HFFc6 (cell line): ENCODE results near the gene AMMECR1. TPM values are rescaled to one million over a fixed set of nuclear protein-coding genes. Genes with fewer than 3 reads are reported as not detected.
A peak's percentile ranks its signal among the peaks of the same experiment; 100 is the strongest.

Experiments
- DNase-seq: peaks from one replicate; pipeline ENCODE4 v3.0.0-alpha.2; 2018
- H3K27ac Mint-ChIP-seq: 2 replicates; pipeline ENCODE4 v1.8.0; 2020; ENCODE audit warnings: mild to moderate bottlenecking, mixed read lengths
- H3K27me3 Mint-ChIP-seq: 2 replicates; pipeline ENCODE4 v1.8.0; 2021; ENCODE audit warnings: mild to moderate bottlenecking, moderate library complexity, mixed read lengths; ENCODE audit not compliant: insufficient read depth
- H3K36me3 Mint-ChIP-seq: 2 replicates; pipeline ENCODE4 v1.8.0; 2021; ENCODE audit warnings: low read depth, mixed read lengths
- H3K4me1 Mint-ChIP-seq: 2 replicates; pipeline ENCODE4 v1.8.0; 2020; ENCODE audit warnings: low read depth, mixed read lengths
- H3K4me3 Mint-ChIP-seq: 2 replicates; pipeline ENCODE4 v1.8.0; 2020; ENCODE audit warnings: mild to moderate bottlenecking, moderate library complexity, mixed read lengths
- H3K9me3 Mint-ChIP-seq: 2 replicates; pipeline ENCODE4 v1.8.0; 2020; ENCODE audit warnings: mild to moderate bottlenecking, mixed read lengths
- CTCF ChIP-seq: fragments of 200-600 bp; sonication (generic); IDR thresholded peaks from 2 replicates; pipeline ENCODE4 v1.5.0; 2021; ENCODE audit warnings: antibody characterized with exemption, mild to moderate bottlenecking
- total RNA-seq, 6 experiments: library from RNA; stranded (reverse); fragmentation: NEBNext Ultra II Directional; extraction: Animal tissue kit (Norgen Biotek cat#: 25700); gene quantifications; 2 replicates in 1 of 6; 3 replicates in 5 of 6; pipeline ENCODE4 v1.2.3, GENCODE V29; 2021

The AMMECR1 gene
- total RNA-seq, 6 experiments from 2014 or later = 10.1 to 13.4 (median 11.7) TPM

- no peak for TF ChIP-seq CTCF
- Mint-ChIP-seq H3K27ac (no peak overlapping the region), H3K27me3 (no peaks in the 10 kb centered on the region), H3K4me3 (no peak overlapping the region), H3K9me3 (peaks cover 5% of the 10 kb centered on the region; the same call in 1 of the 2 replicates), H3K4me1 (peaks cover 26% of the 10 kb centered on the region), H3K36me3 (peaks cover 11% of the 10 kb centered on the region; the same call in 1 of the 2 replicates)
- DNase-seq = no peak
Measured at GRCh38 chrX:110228453-110228852, 89.4 kb downstream of the AMMECR1 start.

DNA sequence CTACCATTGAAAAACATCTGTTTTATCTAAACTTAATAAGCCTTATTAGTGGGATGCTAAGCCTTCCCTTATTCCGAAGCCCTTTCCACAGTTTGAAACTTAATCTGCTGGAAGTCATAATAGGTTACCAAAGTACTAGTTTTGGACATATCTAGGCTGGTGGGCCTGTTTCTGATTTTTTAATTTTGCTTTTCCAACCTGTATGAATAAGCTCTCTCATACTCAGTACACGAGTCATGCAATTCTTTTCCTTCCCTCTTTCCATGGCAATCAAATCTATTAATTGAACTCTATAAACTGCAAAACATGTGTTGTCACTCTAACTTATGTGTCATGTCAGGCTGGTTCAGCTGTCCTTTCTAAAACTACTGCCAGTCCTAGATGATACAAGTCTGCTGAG lies 91.0 kb downstream of the AMMECR1 start:
- H3K27me3 Mint-ChIP-seq = no peaks in the 10 kb centered on the region
- peaks cover 5% of the 10 kb centered on the region; the same call in 1 of the 2 replicates for H3K9me3 Mint-ChIP-seq
- no peak for TF ChIP-seq CTCF
- H3K36me3 Mint-ChIP-seq = peaks cover 11% of the 10 kb centered on the region; the same call in 1 of the 2 replicates
- H3K4me1 Mint-ChIP-seq = peaks cover 26% of the 10 kb centered on the region
- H3K27ac Mint-ChIP-seq = peak overlapping the region; percentile 11
- no peak for DNase-seq
- H3K4me3 Mint-ChIP-seq = no peak overlapping the region

DNA sequence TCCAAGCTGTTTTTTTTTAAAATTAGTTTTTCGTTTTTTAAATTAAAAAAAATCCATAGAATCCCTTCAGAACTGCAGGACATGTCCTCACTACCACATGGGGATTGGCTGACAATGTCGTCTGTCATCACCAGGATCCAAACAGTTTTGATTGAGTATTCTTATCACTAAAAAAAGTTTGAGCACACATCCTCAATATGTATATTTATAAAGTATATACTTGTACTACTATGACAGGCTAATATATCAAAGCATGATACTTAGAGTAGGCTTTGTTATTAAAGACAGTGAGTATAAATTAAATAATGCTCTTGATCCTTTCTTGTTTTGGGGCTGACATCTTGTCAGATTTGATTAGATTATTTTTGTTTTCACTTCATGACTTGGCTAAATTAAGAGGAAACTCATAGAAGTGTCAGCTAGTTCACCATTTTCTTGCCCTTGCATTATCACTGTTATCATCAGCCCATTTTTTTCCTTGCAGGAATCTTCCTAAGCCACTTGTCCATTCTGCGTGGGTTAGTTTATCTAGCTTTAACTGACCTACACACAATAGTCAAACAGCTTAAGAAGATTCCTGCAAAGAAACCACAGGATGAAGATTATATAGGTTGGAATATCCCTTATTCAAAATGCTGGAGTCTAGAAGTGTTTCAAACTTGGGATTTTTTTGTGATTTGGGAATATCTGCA lies 92.8 kb downstream of the AMMECR1 start:
- Mint-ChIP-seq H3K36me3 (no peaks in the 10 kb centered on the region), H3K4me1 (peaks cover 39% of the 10 kb centered on the region), H3K27ac (no peak overlapping the region), H3K27me3 (no peaks in the 10 kb centered on the region), H3K4me3 (no peak overlapping the region), H3K9me3 (no peaks in the 10 kb centered on the region)
- TF ChIP-seq CTCF = no peak
- no peak for DNase-seq

DNA sequence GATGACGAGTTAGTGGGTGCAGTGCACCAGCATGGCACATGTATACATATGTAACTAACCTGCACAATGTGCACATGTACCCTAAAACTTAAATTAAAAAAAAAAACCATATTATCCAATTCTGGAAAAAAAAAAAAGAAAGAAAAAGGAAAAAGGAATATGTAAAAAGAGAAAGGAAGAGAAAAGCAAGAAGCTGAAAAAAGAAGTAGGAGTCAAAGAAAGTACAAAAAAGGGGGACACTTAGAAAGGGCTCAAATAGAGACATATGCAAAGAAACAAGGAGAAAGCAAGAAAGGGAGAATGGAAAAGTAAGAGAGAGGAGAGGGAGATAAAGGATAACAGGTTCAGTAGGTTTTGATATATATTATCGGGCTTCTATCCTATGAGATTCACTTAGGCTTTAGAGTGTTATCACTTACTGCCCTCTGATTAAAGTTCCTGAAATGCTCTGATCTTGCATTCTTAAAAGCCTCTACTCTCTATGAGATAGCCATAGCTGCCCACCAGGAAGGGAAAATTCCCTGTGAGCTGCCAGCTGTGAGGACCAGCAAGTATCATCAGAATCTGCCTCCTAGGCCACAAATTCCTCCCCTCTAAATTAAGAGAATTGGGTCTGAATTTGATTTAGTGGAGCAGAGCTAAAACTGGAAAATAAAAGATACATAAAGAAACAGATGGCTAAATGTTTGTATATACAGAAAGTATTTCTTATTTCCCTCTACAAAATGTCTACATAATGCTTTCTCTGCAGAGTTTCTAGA lies 95.2 kb downstream of the AMMECR1 start:
- Mint-ChIP-seq H3K27me3 (no peaks in the 10 kb centered on the region), H3K36me3 (no peaks in the 10 kb centered on the region), H3K4me3 (no peak overlapping the region), H3K9me3 (no peaks in the 10 kb centered on the region), H3K27ac (no peak overlapping the region), H3K4me1 (peaks cover 42% of the 10 kb centered on the region)
- no peak for TF ChIP-seq CTCF
- no peak for DNase-seq

GRCh38 chrX:110219920-110220319 lies 98.0 kb downstream of the AMMECR1 start:
- peaks cover 5% of the 10 kb centered on the region; the same call in 1 of the 2 replicates for H3K36me3 Mint-ChIP-seq
- peak; percentile 35 for DNase-seq
- no peak for TF ChIP-seq CTCF
- H3K27ac Mint-ChIP-seq = peak overlapping the region; percentile 61
- H3K4me1 Mint-ChIP-seq = peaks cover 45% of the 10 kb centered on the region
- H3K4me3 Mint-ChIP-seq = peak overlapping the region; percentile 58
- H3K9me3 Mint-ChIP-seq = no peaks in the 10 kb centered on the region
- H3K27me3 Mint-ChIP-seq = no peaks in the 10 kb centered on the region
